Stimulated activated CD8-positive, alpha-beta memory T cell treated with anti-CD3 and anti-CD28 coated beads, Interleukin-2, amount 100 ng/mL, for 1 hour (primary cell): ENCODE data around the gene PLGLB2.
"Not testable (repeated sequence)": the region's sequence is repeated elsewhere in the genome, so short reads cannot be mapped to it uniquely, and the experiment has no call there.

Experiments
- DNase-seq, 2 donors: peaks; one replicate each; pipeline ENCODE4 v3.0.0-alpha.2; 2020; ENCODE audit warnings: low read depth in 2 of 2

PLGLB2 gene

DNA sequence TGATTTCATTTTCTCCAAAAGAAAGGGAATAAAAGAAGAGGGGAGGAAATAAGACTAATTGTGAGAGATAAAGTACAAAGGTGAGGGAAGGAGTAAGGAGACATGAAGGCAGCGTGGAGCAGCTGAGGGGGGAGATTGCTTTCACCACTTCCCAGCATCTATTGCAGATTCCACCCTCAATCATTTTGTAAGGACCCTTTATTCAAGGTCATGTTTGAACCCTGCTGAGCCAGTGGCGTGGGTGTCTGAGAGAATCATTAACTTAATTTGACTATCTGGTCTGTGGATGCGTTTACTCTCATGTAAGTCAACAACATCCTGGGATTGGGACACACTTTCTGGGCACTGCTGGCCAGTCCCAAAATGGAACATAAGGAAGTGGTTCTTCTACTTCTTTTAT, at the start of gene PLGLB2:
TSS of gene PLGLB2 (plus strand) at position 297 of the 400 bp plus-strand sequence. CDS start at position 364, 67 bp downstream.
- DNase-seq, result not testable (repeated sequence)

DNA sequence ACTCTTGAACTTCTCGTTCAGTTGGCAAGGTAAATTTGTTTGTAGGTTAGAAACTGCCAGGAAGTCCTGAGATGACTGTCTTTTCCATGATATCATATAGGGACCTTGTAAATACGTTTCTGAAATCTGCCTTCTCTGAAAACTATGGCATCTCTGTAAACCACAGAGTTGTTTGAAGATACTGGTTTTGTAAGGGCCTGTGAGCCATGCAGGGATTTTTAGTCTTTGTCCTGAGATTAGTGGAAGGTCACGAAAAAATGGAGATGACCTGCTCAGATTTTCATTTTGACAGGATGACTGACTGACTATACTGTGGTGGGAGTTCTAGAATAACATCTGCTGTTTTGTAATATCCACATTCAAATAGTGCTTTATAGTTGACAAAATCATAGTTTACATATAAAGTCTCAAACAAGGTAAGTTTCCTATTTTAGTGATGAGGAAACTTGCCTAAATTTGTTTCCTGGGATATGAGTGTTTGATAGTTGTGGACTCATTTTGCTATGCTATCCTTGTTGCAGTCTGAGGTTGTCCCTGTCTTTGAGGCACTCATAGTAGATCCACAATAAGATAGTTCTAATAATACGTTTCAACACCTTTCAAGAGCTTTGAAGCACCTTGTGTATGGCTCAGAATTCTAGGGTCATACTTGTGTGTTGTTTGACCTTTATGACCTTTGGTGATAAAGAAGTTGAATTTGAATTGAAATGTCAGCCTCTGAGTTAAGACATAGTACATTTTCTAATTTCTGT, 43.1 kb upstream of the PLGLB2 start:
- DNase-seq, result not testable (repeated sequence)

DNA sequence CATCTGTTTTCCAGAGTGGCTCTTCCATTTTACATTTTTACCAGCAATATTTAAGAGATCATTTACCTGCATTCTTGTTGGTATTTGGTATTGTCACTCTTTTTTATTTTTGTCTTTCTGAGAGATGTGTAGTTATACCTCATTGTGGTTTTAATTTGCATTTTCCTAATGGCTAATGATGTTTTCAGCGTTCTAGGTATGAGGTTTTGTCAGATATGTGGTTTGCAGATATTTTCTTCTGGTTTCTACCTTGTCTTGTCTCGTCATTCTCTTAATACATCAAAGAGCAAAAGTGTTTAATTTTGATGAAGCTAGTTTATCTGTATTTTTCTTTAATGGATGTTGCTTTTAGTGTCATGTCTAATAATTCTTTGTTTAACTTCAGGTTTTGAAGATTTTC, 39.5 kb upstream of the PLGLB2 start:
- not testable (repeated sequence) for DNase-seq

DNA sequence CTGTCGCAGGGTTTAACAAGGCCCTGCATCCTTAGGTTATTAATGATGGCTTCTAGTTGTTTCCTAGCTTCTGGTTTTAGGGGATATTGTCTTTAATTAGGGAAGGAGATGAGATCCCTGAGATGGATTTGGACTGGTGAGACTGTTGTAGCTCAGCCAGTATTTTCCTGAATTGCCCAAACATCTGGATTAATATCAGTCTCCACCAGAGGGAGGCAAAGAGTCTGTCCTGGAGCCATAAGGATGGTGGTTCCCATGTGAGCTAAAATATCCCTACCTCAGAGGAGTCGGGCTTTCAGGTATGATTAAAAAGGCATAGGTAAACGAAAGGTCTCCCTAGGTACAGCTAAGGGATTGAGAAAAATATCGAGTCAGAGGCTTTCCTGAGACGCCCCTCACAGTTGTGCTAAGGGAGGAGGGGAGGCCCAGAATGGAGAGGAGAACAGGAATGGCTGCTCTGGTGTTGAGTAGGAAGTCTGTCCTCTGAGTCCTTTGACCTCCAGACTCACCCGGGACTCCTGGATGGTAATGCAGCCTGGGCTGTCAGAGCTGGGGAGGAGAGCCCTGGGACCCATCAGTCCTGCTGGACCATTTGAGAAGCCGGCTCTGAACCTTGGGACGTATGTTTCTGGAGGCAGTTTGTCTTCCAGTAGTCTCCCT, 19.8 kb upstream of the PLGLB2 start:
- DNase-seq, result not testable (repeated sequence)

DNA sequence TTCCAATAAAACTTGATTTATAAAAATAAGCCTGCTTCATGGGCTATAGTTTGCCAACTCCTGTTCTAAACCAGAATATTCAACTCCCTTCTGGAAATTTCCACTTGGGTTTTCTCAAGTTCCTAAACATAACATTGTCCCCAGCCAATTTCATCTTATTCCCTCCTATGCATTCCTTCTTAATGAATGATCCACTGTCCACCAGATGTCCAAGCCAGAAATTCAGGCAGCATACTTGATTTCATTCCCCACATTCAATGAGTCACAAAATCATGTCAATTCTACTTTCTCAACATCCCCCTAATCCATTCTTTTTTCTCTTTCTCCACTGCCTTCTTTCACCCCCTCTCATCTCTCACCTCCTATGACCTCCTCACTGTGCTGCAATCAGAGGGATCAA, 7.0 kb upstream of the PLGLB2 start:
- DNase-seq, result not testable (repeated sequence)

DNA sequence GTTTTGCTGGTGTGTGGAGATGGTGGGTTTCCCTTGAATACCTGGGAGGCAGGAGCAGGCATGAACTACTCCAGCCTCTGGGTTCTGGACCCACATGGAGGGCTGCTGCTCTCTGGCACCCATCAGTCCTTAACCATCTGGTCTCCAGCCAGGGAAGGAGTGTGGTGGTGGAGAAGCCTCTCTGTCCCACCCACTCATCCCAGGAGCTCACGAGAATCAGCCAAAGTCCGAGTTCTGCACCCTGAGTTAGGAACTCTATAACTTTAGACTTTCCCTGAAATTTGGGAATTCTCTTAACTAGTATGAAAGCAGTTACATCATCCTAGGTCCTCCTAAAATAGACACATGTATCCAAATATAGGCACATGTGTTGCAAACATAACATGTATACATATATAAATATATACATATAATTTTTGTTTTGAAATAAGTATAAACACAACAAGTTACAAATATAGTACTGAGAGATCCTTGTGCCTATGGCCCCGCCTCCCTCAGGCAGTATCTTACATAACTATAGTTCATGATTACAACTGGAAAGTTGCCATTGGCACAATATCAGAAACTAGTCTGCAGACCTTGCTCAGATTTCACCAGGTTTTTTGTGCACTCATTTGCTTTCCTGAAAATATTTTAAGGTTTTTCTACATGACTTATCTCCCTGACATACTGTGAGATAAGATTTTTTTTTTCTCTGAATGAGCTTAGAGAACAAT, 5.3 kb upstream of the PLGLB2 start:
- DNase-seq, result not testable (repeated sequence)

DNA sequence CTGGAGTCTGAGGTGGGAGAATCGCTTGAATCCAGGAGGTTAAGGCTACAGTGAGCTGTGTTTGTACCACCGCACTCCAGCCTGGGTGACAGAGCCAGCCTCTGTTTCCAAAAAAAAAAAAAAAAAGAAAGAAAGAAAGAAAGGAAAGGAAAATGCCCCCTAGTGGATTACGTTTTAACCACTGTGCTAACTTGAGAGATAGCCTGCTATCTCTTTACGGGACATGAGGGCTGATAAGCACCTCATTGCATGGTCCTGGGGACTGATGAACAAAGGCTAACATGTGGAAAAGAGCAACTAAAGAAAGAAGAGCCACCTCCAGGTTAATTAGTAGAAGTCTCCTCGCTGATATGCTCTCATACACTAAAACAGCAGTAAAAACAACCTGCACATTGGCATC, 4.2 kb upstream of the PLGLB2 start:
- DNase-seq, result not testable (repeated sequence)

DNA sequence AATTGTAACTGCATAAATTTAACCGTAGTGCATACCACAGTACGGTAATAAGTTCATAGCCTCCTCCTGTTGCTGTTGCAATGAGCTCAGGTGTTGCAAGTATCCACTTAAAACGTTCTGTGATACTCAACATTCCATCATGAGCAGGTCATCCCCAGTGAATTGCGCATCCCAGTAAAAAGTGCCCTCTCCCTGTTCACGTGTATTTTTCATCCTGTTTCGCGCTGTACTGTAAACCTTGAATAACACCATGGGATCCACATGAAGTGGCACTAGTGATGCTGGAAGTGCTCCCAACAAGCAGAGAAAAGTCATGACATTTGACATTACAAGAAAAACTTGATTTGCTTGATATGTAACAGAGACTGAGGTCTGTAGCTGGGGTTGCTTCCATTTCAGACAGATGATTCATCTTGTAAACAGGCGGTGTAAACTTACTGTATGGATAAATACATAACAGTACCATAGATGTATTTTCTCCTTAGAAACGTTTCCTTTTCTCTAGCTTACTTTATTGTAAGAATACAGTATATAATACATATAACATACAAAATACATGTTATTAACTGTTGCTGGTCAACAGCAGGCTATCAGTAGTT, 2.4 kb upstream of the PLGLB2 start:
- not testable (repeated sequence) for DNase-seq

DNA sequence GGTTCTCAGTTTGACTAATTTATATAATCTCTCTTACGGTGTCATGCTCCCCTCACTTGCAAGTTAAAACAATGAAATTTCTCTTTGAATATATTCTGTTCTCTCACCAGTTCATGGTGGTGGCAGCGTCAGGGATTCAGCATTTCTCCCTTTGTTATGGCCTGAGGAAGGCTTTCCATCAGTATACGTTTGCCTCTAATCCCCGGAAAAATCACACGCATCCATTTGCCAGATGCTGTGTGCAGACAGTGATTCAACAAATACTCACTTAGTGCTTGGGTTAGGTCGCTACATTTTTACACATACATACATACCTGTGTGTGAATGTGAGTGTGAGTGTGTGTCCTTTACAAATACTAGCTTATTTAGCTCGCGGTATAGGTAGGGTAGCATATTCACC, 637 bp downstream of the PLGLB2 start:
- DNase-seq, result not testable (repeated sequence)

DNA sequence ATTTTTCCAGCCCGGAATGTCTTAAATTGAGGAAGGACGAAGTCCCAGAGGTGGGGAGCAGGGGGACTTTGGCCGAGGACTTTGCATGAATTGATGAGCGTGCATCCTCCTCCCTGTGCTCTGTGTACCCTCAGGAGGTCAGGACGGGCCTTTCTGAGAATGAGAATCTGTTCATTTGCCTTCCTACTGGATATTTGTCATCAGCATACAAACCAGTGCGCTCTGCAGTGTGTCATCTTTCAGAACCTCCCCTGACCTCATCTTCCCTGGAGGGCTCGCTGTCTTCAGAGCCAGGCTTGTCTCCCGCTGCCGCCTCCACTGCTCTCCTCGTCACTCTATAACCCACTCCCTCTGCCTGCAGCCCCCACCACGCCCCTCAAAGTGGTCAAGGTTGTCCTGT, 2.7 kb downstream of the PLGLB2 start:
- not testable (repeated sequence) for DNase-seq

DNA sequence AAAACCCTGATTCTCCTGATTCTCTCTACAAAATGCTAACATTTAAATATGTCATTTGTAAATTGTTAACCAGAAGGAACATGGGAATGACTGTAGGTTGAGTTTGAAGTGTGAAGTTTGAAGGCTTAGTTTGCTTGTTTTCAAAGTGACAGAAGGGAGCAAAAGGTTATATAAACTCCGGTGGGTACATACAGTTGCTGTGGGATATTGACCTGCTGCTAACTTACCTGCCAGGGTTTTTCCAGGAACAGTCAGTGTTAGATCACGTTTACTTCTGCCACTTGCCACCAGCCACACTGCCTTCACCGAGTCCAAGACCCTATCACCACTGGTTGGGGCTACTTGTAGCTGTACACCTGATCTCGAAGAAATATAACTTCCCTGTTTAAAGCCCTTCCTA, 6.9 kb downstream of the PLGLB2 start:
- not testable (repeated sequence) for DNase-seq
